ENCODE data around the gene PEX1. TPM values are rescaled to one million over a fixed set of nuclear protein-coding genes. Genes with fewer than 3 reads are reported as not detected.
A peak's percentile ranks its signal among the peaks of the same experiment; 100 is the strongest.
"Not testable (repeated sequence)": the region's sequence is repeated elsewhere in the genome, so short reads cannot be mapped to it uniquely, and the experiment has no call there.

The PEX1 gene
- total and polyA plus RNA-seq, 9 of the 15 experiments (the other 6 are each of a cell fraction or from before 2014, with no cell fraction given), result 9.4 to 32.2 (median 19.9) TPM

- intact Hi-C loops (cut with micrococcal nuclease) (loop anchor here (10.0 kb wide), 1 partner anchor 798 kb away; no protein-coding TSS in a partner anchor), in situ Hi-C loops (cut with MboI) (loop anchor here (10.0 kb wide), 1 partner anchor 568 kb away; no protein-coding TSS in a partner anchor)
- H3K79me2 ChIP-seq (ENCODE audit: control insufficient read depth, insufficient read depth, low read length); H3K4me3 ChIP-seq; H3K9ac ChIP-seq (ENCODE audit: insufficient read depth in 1 of 2, low read depth in 2 of 2, low read length in 2 of 2); POLR2A ChIA-PET; H3K27ac ChIP-seq (ENCODE audit: extremely low read depth, low read depth, low read length); H4K20me1 ChIP-seq (replicated peaks; ENCODE audit: control insufficient read depth, insufficient read depth, low read length); H3K9me3 ChIP-seq (replicated peaks; ENCODE audit: control insufficient read depth, insufficient read depth, low read depth, low read length); ATAC-seq; H3K4me1 ChIP-seq (replicated peaks in 1 of 2; ENCODE audit: control insufficient read depth in 2 of 2, insufficient read depth in 2 of 2, low read length in 2 of 2); H3K27me3 ChIP-seq (ENCODE audit: control insufficient read depth in 2 of 2, insufficient read depth in 2 of 2, low read length in 2 of 2); CTCF ChIA-PET (ENCODE audit: low intra/inter-chr PET ratio); DNase-seq (ENCODE audit: extremely low read depth in 1 of 4, low spot score in 3 of 4); FAIRE-seq; H3K4me2 ChIP-seq (ENCODE audit: insufficient read depth, low read length); H3K9me1 ChIP-seq (ENCODE audit: control insufficient read depth, insufficient read depth, low read length); H2AFZ ChIP-seq (ENCODE audit: low read depth, low read length); H3K36me3 ChIP-seq (ENCODE audit: control insufficient read depth, insufficient read depth, low read length); BruUV-seq (replicated peaks); TF ChIP-seq NR2C2 (CRISPR knock-in tag; IDR thresholded peaks at IDR 0.05): not testable (repeated sequence)
- WGBS (ENCODE audit: insufficient coverage, low coverage, missing lambda C conversion rate), result 15% methylated on average over 2 of the region's 2 CpGs
- TF ChIP-seq AFF1 (IDR thresholded peaks at IDR 0.05; ENCODE audit: low read depth in 1 of 2, partially characterized antibody in 2 of 2) (peak in 1 of 2 experiments; percentile 75), MTA2 (IDR thresholded peaks at IDR 0.05; ENCODE audit: low read depth) (peak; percentile 56), NR2C2 (tag; IDR thresholded peaks at IDR 0.05) (peak; percentile 28; the same call in 1 of the 2 replicates), MTA1 (IDR thresholded peaks at IDR 0.05; ENCODE audit: borderline replicate concordance) (peak; percentile 87; the same call in 1 of the 2 replicates), TRIM28 (IDR thresholded peaks at IDR 0.05) (peak; percentile 84; the same call in 1 of the 2 replicates), CTBP1 (IDR thresholded peaks at IDR 0.05; ENCODE audit: borderline replicate concordance) (peak; percentile 51; the same call in 1 of the 2 replicates), SOX6 (IDR thresholded peaks at IDR 0.05) (peak; percentile 97), ZEB2 (IDR thresholded peaks at IDR 0.05) (peak; percentile 66; the same call in 1 of the 2 replicates), SMARCE1 (IDR thresholded peaks at IDR 0.05) (peak; percentile 96; the same call in 1 of the 2 replicates), CBFA2T3 (IDR thresholded peaks at IDR 0.05) (peak; percentile 30; the same call in 1 of the 2 replicates), EHMT2 (IDR thresholded peaks at IDR 0.05) (peak; percentile 49; the same call in 1 of the 2 replicates), MTA3 (IDR thresholded peaks at IDR 0.05; ENCODE audit: borderline replicate concordance) (peak; percentile 42; the same call in 1 of the 2 replicates), CC2D1A (IDR thresholded peaks at IDR 0.05) (peak; percentile 72; the same call in 1 of the 2 replicates), NR2C1 (IDR thresholded peaks at IDR 0.05) (peak; percentile 42; the same call in 1 of the 2 replicates), NR2C1 (tag; IDR thresholded peaks at IDR 0.05) (peak; percentile 49; the same call in 1 of the 2 replicates), BCOR (IDR thresholded peaks at IDR 0.05) (peak; percentile 62; the same call in 1 of the 2 replicates), LEF1 (IDR thresholded peaks at IDR 0.05) (peak; percentile 34; the same call in 1 of the 2 replicates), SMARCA4 (IDR thresholded peaks at IDR 0.05) (peak; percentile 55; the same call in 1 of the 2 replicates), TRIM24 (IDR thresholded peaks at IDR 0.05) (peak; percentile 88 to 94), TFE3 (CRISPR knock-in tag; IDR thresholded peaks at IDR 0.05) (peak; percentile 52)
Observed at GRCh38 chr7:92442720-92443119, 85.6 kb downstream of the PEX1 start.

Measured in K562 (cell line).